GM23338 (cell line): ENCODE measurements around the gene TMEM190.

Source experiments
- CTCF ChIP-seq, 2 experiments: fragments of 200-600 bp in 1 of 2; sonication (generic) in 1 of 2; conservative IDR thresholded peaks; 2 replicates each; pipeline versions ENCODE4 v1.5.1 to v1.6.1; 2016 to 2017; ENCODE audit warnings: antibody characterized with exemption in 2 of 2, low read depth in 2 of 2, mild to moderate bottlenecking in 2 of 2, moderate library complexity in 1 of 2
- ETS1 ChIP-seq: IDR thresholded peaks from 2 replicates; pipeline ENCODE4 v1.6.1; 2016; ENCODE audit warnings: antibody characterized with exemption
- EZH2 ChIP-seq: fragments of 200-600 bp; sonication (generic); IDR thresholded peaks from one replicate; pipeline ENCODE4 v1.8.0; 2017; ENCODE audit warnings: antibody characterized with exemption, mild to moderate bottlenecking, low read depth; ENCODE audit not compliant: unreplicated experiment

- TF ChIP-seq CTCF (conservative IDR thresholded peaks at IDR 0.05; ENCODE audit: low read depth in 2 of 2) (no peak), ETS1 (no peak), EZH2 (no peak)
These were observed 18.1 kb upstream of the TMEM190 start for GRCh38 chr19:55358493-55358892.
